HG03280 (cell line): ENCODE measurements around the gene BASP1.

Experiments used
- ATAC-seq: cut with Tn5 transposase; IDR thresholded peaks from one replicate; pipeline ENCODE4 v1.9.1; 2021; ENCODE audit warnings: mild to moderate bottlenecking, moderate library complexity; ENCODE audit not compliant: unreplicated experiment

The BASP1 gene

GRCh38 chr5:17221843-17222636, 4.6 kb downstream of the BASP1 start:
- ATAC-seq: no peak

- ATAC-seq: no peak
These were observed 5.2 kb downstream of the BASP1 start for GRCh38 chr5:17222664-17223063.

- peak; percentile 38 for ATAC-seq
These were observed 6.1 kb downstream of the BASP1 start for GRCh38 chr5:17223367-17224185.

DNA sequence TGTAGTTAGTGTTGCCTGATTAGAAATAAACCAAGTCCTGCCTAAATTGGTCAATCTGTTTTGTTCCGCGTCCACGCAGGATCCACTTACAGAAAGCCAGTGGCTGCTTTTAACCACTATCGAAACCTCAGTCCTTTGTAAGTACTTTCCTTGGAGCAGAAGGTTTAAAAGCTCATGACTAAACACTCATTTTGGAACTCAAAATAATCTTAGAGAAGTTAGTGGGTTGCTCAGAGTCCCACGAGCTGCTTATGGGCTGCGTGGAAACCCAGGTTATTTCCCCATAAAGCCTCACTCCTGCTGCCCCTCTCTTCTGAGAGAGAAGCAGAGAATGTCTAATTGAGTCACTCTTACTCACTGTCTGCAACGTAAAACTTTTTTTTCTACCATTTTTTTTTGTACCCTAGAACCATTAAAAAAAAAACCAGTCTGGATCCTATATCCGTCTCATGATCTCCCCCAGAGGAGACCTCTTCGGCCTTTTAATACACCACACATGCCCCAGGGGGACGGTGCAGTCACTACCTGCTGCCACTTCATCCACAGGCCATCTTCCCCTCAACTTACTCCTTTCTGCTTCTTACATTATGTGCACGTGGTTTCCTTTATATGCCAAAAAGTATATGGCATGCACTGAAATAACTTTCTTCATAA, 7.6 kb downstream of the BASP1 start:
- no peak for ATAC-seq

DNA sequence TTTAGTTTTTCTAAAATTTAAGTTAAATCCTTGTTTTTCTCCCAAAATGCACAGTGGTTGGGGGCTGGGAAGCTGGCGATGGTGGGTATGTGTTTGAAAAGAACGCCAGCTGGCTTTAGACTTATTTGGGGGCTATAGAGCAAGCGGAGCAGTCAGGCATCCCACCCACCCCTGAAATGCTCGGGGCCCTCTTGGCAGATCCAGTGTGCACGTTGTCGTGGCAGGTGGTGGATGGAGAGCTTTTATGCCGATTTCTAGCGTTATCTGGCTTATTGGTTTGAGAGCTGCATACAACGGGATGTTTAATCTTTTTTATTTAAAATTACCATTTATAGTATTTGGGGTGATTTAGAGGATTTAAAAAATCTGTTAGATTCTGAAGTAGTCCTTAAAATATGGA, 8.1 kb downstream of the BASP1 start:
- ATAC-seq: no peak

DNA sequence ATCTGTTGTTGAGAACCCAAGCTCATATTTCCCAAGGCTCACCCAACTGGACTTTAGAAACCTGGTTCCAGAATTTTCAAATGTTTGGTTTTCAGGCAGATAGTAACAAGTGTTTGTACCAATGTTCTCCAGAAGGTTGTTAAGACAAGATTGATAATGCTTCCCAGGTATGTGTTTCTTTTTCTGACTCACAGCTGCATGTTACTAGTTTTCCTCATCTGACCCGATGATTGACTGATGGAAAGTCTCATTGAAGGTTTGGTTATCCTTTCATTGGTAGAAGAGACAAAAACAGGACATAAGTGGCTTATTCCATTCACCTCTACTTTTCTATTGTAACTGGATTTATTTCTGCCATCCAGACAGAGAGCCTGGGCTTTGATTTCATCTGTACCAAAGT, 10.4 kb downstream of the BASP1 start:
- ATAC-seq: no peak

DNA sequence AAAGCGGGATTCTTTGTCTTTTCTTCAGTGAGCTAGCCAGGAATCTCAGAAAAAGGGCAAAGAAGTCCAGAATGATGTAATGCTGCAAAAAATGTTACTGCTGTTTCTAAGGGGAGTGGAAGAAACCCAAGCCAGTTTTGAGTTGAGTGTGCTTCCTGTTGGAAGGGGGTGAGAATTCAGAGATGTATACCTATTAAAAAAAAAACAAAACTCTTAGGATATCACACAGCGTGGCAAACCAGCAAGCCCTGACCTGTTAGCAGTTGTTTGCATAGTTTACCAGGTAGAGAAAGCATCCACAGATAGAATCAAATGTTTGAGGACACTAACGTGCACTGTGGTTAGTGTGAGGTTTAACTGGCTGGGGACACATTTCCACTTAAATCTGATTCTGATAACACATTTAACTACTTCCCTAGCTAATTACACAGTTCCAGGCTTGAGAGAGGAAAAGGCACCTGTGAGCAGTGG, 11.4 kb downstream of the BASP1 start:
- ATAC-seq: peak; percentile 48

DNA sequence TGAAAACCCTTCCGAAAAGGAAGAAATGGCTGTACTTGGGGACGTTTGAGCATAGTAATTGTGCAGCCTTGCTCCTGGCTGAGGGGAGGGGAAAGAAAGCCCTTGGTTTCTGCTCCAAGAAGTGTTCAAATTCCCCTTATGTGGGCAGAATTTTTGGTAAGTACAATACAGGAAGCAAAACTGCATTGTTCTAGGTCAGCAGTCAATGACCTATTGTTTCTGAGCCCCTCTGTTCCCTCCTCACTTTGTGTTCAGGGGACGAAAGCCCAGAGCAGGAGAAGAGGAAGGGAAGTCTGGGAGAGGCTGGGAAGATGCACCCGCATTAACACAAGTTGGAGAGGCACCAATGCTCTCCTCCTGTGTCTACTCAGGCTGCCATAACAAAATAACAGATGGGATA, 11.9 kb downstream of the BASP1 start:
- ATAC-seq: peak; percentile 29

DNA sequence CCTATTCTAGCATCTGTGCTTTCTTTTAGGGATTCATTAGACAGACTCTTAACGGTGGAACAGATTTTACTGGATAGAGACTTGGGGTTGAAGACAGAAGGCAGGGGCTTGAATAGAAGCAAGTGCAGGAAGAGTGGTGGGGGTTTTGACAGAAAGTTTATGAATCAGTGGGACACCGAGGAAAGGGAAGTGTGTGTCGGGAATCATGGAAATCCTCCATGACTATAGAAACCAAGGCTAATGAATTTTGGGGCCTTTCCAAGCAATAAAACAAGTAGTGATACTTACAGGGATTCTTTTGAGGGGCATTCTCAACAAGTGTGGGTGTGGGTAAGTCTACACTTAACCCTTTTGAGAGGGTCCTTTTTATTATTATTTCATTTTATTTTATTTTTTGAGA, 12.8 kb downstream of the BASP1 start:
- no peak for ATAC-seq

DNA sequence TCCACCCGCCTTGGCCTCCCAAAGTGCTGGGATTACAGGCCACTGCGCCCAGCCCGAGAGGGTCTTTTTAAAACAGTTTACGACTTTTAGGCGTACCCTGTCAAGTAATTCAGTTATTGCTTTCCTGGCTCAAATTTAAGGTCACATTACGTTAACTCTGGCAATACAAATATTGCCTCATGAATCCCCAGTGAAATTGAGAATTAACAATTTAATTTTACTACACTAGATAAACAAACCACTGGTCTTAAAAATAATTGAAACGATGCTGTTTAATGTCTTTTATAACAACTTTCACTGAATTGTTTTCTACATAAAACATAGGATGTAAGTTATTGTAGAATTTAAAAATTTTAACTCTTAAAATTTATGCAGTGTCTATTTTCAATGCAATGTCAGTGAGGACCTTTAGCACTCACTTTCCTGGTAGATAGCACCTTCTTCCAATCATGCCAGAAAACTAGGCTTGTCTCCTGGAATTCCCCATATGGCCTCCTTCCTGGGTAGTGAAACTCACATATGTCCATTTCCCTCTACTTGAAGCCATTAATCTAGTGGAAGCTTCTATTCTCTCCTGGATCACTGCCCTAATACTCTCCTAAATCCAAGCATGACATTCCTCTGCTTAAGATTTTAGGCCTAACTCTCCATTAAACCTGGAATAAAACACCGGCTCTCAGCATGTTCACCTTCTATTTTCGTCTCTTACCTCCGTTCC, 13.5 kb downstream of the BASP1 start:
- no peak for ATAC-seq

GRCh38 chr5:17232405-17232804, 15.0 kb downstream of the BASP1 start:
- no peak for ATAC-seq

DNA sequence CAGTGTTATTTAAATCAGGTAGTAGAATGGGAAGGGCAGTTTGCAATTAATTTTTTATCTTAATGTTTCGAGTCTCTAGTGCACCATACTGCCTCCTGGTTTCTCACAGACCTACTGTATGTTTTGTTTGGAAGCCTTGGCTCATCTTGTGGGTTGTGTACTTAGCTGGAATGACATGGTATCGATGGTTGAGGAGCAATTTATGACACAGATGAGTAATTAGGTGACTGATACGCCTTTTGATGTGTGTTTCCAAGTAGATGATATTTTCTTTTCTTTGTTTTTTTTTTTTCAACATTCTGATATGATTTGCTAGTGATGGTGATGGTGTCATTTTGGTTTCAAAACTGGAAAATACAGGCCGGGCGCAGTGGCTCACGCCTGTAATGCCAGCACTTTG, 16.1 kb downstream of the BASP1 start:
- ATAC-seq: no peak

- no peak for ATAC-seq
These were observed 16.9 kb downstream of the BASP1 start for GRCh38 chr5:17234374-17234773.

DNA sequence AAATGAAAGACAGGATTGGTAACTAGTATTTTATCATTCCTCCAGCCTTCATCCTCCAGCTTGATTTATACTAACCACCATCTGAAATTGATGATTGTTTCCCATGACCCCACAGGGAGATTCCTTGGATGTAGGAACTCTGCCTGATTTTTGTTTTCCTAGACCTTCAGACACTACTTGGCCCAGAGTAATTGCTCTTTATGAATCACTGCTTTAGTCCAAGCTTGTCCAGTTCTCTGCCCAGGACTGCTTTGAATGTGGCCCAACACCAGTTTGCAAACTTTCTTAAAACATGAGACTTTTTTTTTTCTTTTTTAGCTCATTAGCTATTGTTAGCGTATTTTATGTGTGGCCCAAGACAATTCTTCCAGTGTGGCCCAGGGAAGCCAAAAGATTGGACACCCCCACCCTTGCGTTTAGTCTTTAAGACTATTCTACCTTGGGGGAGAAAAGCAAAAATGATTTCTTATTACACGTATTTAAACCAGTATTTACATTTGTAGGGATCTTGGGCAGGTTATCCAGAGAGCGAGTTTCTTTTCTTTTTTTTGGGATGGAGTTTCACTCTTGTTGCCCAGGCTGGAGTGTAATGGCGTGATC, 18.4 kb downstream of the BASP1 start:
- no peak for ATAC-seq

GRCh38 chr5:17238521-17239041, 21.1 kb downstream of the BASP1 start:
- no peak for ATAC-seq

- no peak for ATAC-seq
These were observed 22.5 kb downstream of the BASP1 start for GRCh38 chr5:17239953-17240352.

GRCh38 chr5:17240487-17240886, 23.1 kb downstream of the BASP1 start:
- no peak for ATAC-seq

DNA sequence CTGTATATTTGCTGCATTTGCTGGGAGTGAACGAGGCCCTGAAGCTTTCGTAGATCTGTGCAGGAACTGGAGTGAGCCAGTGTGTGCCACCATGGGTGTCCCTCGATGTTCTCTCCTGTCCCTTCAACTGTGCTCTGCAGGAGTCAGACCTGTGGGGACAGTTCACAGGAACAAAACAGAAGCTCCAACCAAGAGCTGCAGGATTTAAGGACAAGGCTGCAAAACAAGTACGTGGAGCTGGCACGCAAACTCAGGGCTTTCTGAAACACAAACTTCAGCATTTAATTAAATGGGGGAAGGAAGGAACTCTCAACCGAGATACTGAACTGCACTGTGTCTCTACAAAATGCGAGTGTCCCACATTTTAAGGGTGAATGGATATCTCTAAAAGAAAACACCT, 24.2 kb downstream of the BASP1 start:
- ATAC-seq: no peak

GRCh38 chr5:17243287-17244063, 26.0 kb downstream of the BASP1 start:
- ATAC-seq: no peak
